Measurements from ENCODE around the gene ACOX1.

GRCh38 chr17:75898065-75898464 lies 80.9 kb downstream of the ACOX1 start:
- TF ChIP-seq, protein P1, sequence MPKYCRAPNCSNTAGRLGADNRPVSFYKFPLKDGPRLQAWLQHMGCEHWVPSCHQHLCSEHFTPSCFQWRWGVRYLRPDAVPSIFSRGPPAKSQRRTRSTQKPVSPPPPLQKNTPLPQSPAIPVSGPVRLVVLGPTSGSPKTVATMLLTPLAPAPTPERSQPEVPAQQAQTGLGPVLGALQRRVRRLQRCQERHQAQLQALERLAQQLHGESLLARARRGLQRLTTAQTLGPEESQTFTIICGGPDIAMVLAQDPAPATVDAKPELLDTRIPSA (CRISPR knock-in tag; IDR thresholded peaks at IDR 0.05; ENCODE audit: borderline replicate concordance) = no peak
- TF ChIP-seq KDM1A (CRISPR knock-in tag; IDR thresholded peaks at IDR 0.05) = no peak
- TF ChIP-seq HDAC2 (CRISPR knock-in tag; IDR thresholded peaks at IDR 0.05) = no peak
- TF ChIP-seq SALL2 (CRISPR knock-in tag; IDR thresholded peaks at IDR 0.05) = no peak
- no peak for TF ChIP-seq MAFK (conservative IDR thresholded peaks at IDR 0.05 in 1 of 2, IDR thresholded peaks at IDR 0.05 in 1 of 2; ENCODE audit: low read length in 2 of 2)
- no peak for TF ChIP-seq ZNF652 (CRISPR knock-in tag; IDR thresholded peaks at IDR 0.05; ENCODE audit: borderline replicate concordance, low read depth)
- TF ChIP-seq, protein P2, sequence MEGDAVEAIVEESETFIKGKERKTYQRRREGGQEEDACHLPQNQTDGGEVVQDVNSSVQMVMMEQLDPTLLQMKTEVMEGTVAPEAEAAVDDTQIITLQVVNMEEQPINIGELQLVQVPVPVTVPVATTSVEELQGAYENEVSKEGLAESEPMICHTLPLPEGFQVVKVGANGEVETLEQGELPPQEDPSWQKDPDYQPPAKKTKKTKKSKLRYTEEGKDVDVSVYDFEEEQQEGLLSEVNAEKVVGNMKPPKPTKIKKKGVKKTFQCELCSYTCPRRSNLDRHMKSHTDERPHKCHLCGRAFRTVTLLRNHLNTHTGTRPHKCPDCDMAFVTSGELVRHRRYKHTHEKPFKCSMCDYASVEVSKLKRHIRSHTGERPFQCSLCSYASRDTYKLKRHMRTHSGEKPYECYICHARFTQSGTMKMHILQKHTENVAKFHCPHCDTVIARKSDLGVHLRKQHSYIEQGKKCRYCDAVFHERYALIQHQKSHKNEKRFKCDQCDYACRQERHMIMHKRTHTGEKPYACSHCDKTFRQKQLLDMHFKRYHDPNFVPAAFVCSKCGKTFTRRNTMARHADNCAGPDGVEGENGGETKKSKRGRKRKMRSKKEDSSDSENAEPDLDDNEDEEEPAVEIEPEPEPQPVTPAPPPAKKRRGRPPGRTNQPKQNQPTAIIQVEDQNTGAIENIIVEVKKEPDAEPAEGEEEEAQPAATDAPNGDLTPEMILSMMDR (CRISPR knock-in tag; IDR thresholded peaks at IDR 0.05) = no peak
- TF ChIP-seq ZNF362 (CRISPR knock-in tag; IDR thresholded peaks at IDR 0.05; ENCODE audit: borderline replicate concordance) = no peak
- no peak for TF ChIP-seq ATAD3A (CRISPR knock-in tag; IDR thresholded peaks at IDR 0.05)
- TF ChIP-seq FOXK2 (IDR thresholded peaks at IDR 0.05) = no peak
- TF ChIP-seq ZNF660 (CRISPR knock-in tag; IDR thresholded peaks at IDR 0.05; ENCODE audit: borderline replicate concordance, low read depth) = no peak
